CD8-positive, alpha-beta memory T cell (primary cell): ENCODE data around the gene GMPPA. TPM values are rescaled to one million over a fixed set of nuclear protein-coding genes. Genes with fewer than 3 reads are reported as not detected.

Experiments used
- CTCF ChIA-PET: fragments of 350-600 bp; sonication (Branson Sonifier 250); formaldehyde crosslinking; loops from one replicate; lab custom pipeline; 2021; ENCODE audit warnings: antibody characterized with exemption; lab: Charles Lee
- POLR2A ChIA-PET: fragments of 350-600 bp; sonication (Branson Sonifier 250); formaldehyde crosslinking; loops from one replicate; lab custom pipeline; 2021; ENCODE audit warnings: antibody characterized with exemption; lab: Charles Lee
- DNase-seq, 5 donors: peaks; one replicate each; pipeline versions ENCODE4 v3.0.0 to v3.0.0-alpha.2; 2020 to 2022; ENCODE audit warnings: mixed read lengths in 1 of 5
- H3K27ac ChIP-seq: one replicate; pipeline ENCODE4 v1.7.0; 2013; ENCODE audit warnings: low read depth, mild to moderate bottlenecking, low read length, moderate library complexity
- H3K27me3 ChIP-seq: 2 replicates; pipeline ENCODE4 v1.7.0; 2013; ENCODE audit warnings: low read length, mild to moderate bottlenecking; ENCODE audit not compliant: insufficient read depth, poor library complexity, severe bottlenecking
- H3K36me3 ChIP-seq: 2 replicates; pipeline ENCODE4 v1.7.0; 2013; ENCODE audit warnings: mild to moderate bottlenecking, low read length, moderate library complexity; ENCODE audit not compliant: insufficient read depth
- H3K4me1 ChIP-seq: 2 replicates; pipeline ENCODE4 v1.7.0; 2013; ENCODE audit warnings: mild to moderate bottlenecking, low read length, moderate library complexity; ENCODE audit not compliant: insufficient read depth
- H3K4me3 ChIP-seq: 2 replicates; pipeline ENCODE4 v1.7.0; 2013; ENCODE audit warnings: mild to moderate bottlenecking, low read length
- H3K9me3 ChIP-seq: 2 replicates; pipeline ENCODE4 v1.7.0; 2013; ENCODE audit warnings: mild to moderate bottlenecking, low read length
- H3K27ac Mint-ChIP-seq, 8 donors: one replicate each; pipeline ENCODE4 v1.8.0; 2020 to 2021; ENCODE audit warnings: mixed read lengths in 8 of 8, mild to moderate bottlenecking in 6 of 8, inconsistent platforms in 3 of 8, moderate library complexity in 3 of 8
- H3K27me3 Mint-ChIP-seq, 2 donors: one replicate each; pipeline ENCODE4 v1.8.0; 2020 to 2021; ENCODE audit warnings: mixed read lengths in 2 of 2, mild to moderate bottlenecking in 1 of 2, moderate library complexity in 1 of 2
- H3K36me3 Mint-ChIP-seq, 3 donors: one replicate each; pipeline ENCODE4 v1.8.0; 2020 to 2021; ENCODE audit warnings: mixed read lengths in 3 of 3, inconsistent platforms in 1 of 3, mild to moderate bottlenecking in 1 of 3
- H3K4me1 Mint-ChIP-seq, 3 donors: one replicate each; pipeline ENCODE4 v1.8.0; 2020 to 2021; ENCODE audit warnings: mixed read lengths in 3 of 3, inconsistent platforms in 1 of 3, mild to moderate bottlenecking in 1 of 3
- H3K4me3 Mint-ChIP-seq, 7 donors: one replicate each; pipeline ENCODE4 v1.8.0; 2020 to 2021; ENCODE audit warnings: mixed read lengths in 7 of 7, mild to moderate bottlenecking in 6 of 7, moderate library complexity in 4 of 7, inconsistent platforms in 2 of 7
- H3K9me3 Mint-ChIP-seq, 5 donors: one replicate each; pipeline ENCODE4 v1.8.0; 2020 to 2022; ENCODE audit warnings: mixed read lengths in 5 of 5, mild to moderate bottlenecking in 3 of 5, moderate library complexity in 2 of 5, inconsistent platforms in 1 of 5
- polyA plus RNA-seq: library from polyadenylated mRNA; unstranded; fragments of 300-500 nt; fragmentation: Illumina TruSeq; gene quantifications from one replicate; pipeline ENCODE4 v1.2.3, GENCODE V29; 2021
- total RNA-seq, 2 experiments: library from RNA; stranded (reverse); gene quantifications; one replicate each; pipeline ENCODE4 v1.2.3, GENCODE V29; 2021

GMPPA gene
- total and polyA plus RNA-seq, 3 experiments from 2014 or later: 32.5 to 37.1 (median 36.9) TPM

GRCh38 chr2:219530048-219530963 is 31.6 kb downstream of the GMPPA start:
- POLR2A ChIA-PET: interaction anchor here (0.6 kb wide), 1 partner anchor 11 kb away, joined by 3 read pairs; no protein-coding TSS in a partner anchor
- CTCF ChIA-PET: interaction anchor here (0.6 to 7.4 kb wide), 45 partner anchors 10 to 548 kb away, joined by 3 to 102 read pairs (median 4); partner anchors contain the start of genes ASIC4, CHPF, DNAJB2 and DNPEP

GRCh38 chr2:219531639-219532377 is 33.1 kb downstream of the GMPPA start:
- Mint-ChIP-seq H3K9me3 (no peaks in the 10 kb centered on the region), H3K4me3 (no peak overlapping the region), H3K4me1 (peaks cover 0 to 4% (median 0%) of the 10 kb centered on the region in 3 donors), H3K27ac (peak overlapping the region in 1 of 8 donors; percentile 69), H3K36me3 (no peaks in the 10 kb centered on the region), H3K27me3 (peaks cover 20 to 62% of the 10 kb centered on the region in 2 donors)
- peaks cover 16% of the 10 kb centered on the region for H3K27me3 ChIP-seq
- H3K4me3 ChIP-seq: no peak overlapping the region
- no peak overlapping the region for H3K27ac ChIP-seq
- H3K4me1 ChIP-seq: peaks cover 4% of the 10 kb centered on the region
- POLR2A ChIA-PET: no interaction called here
- CTCF ChIA-PET: interaction anchor here (0.8 to 7.4 kb wide), 14 partner anchors 10 to 550 kb away, joined by 3 to 102 read pairs (median 4); partner anchors contain the start of genes CHPF, GMPPA, STK11IP and TMEM198
- H3K36me3 ChIP-seq: no peaks in the 10 kb centered on the region
- DNase-seq: no peak
- no peaks in the 10 kb centered on the region for H3K9me3 ChIP-seq

More at GRCh38 chr2:219530048-219530963, 31.6 kb downstream of the GMPPA start:
- H3K4me1 ChIP-seq: peaks cover 4% of the 10 kb centered on the region
- Mint-ChIP-seq H3K4me1 (peaks cover 0 to 4% (median 0%) of the 10 kb centered on the region in 3 donors), H3K27me3 (peaks cover 25 to 73% of the 10 kb centered on the region in 2 donors), H3K4me3 (no peak overlapping the region), H3K9me3 (no peaks in the 10 kb centered on the region), H3K36me3 (no peaks in the 10 kb centered on the region), H3K27ac (peak overlapping the region in 1 of 8 donors; percentile 45)
- no peak overlapping the region for H3K27ac ChIP-seq
- H3K4me3 ChIP-seq: no peak overlapping the region
- no peaks in the 10 kb centered on the region for H3K9me3 ChIP-seq
- no peaks in the 10 kb centered on the region for H3K36me3 ChIP-seq
- peaks cover 23% of the 10 kb centered on the region for H3K27me3 ChIP-seq
- DNase-seq: peak; percentile 75 to 87 (median 77)

GRCh38 chr2:219532378-219532649 is 33.6 kb downstream of the GMPPA start:
- Mint-ChIP-seq H3K4me3 (no peak overlapping the region), H3K36me3 (no peaks in the 10 kb centered on the region), H3K27ac (no peak overlapping the region), H3K27me3 (peaks cover 20 to 57% of the 10 kb centered on the region in 2 donors), H3K9me3 (no peaks in the 10 kb centered on the region), H3K4me1 (peaks cover 0 to 4% (median 0%) of the 10 kb centered on the region in 3 donors)
- peaks cover 4% of the 10 kb centered on the region for H3K4me1 ChIP-seq
- ChIA-PET CTCF (interaction anchor here (0.8 to 7.4 kb wide), 7 partner anchors 9 to 130 kb away, joined by 3 to 102 read pairs (median 4); partner anchors contain the start of genes CHPF, GMPPA and TMEM198), POLR2A (no interaction called here)
- DNase-seq: no peak
- H3K4me3 ChIP-seq: no peak overlapping the region
- no peaks in the 10 kb centered on the region for H3K9me3 ChIP-seq
- peaks cover 16% of the 10 kb centered on the region for H3K27me3 ChIP-seq
- H3K36me3 ChIP-seq: no peaks in the 10 kb centered on the region
- no peak overlapping the region for H3K27ac ChIP-seq

GRCh38 chr2:219533930-219534661 is 35.4 kb downstream of the GMPPA start:
- peaks cover 0 to 3% (median 0%) of the 10 kb centered on the region in 3 donors for H3K36me3 Mint-ChIP-seq
- no peaks in the 10 kb centered on the region for H3K9me3 Mint-ChIP-seq
- ChIA-PET POLR2A (interaction anchor here (0.5 kb wide), 1 partner anchor 142 kb away, joined by 3 read pairs; no protein-coding TSS in a partner anchor), CTCF (interaction anchor here (0.7 to 6.0 kb wide), 2 partner anchors 7 to 58 kb away, joined by 3 to 44 read pairs; partner anchors contain the start of genes CHPF and TMEM198)
- H3K4me1 Mint-ChIP-seq: peaks cover 0 to 4% (median 0%) of the 10 kb centered on the region in 3 donors
- H3K27me3 Mint-ChIP-seq: peaks cover 9 to 42% of the 10 kb centered on the region in 2 donors
- no peaks in the 10 kb centered on the region for H3K36me3 ChIP-seq
- H3K27ac Mint-ChIP-seq: peak overlapping the region in 1 of 8 donors; percentile 75
- H3K27me3 ChIP-seq: peaks cover 16% of the 10 kb centered on the region
- H3K4me3 ChIP-seq: no peak overlapping the region
- H3K27ac ChIP-seq: no peak overlapping the region
- H3K4me3 Mint-ChIP-seq: peak overlapping the region in 1 of 7 donors; percentile 51
- DNase-seq: no peak
- H3K9me3 ChIP-seq: no peaks in the 10 kb centered on the region
- peaks cover 4% of the 10 kb centered on the region for H3K4me1 ChIP-seq

- no peaks in the 10 kb centered on the region for H3K27me3 ChIP-seq
- no peaks in the 10 kb centered on the region for H3K36me3 ChIP-seq
- no peak overlapping the region for H3K4me3 Mint-ChIP-seq
- H3K27me3 Mint-ChIP-seq: peaks cover 0 to 19% of the 10 kb centered on the region in 2 donors
- peaks cover 3% of the 10 kb centered on the region for H3K4me1 ChIP-seq
- no peak overlapping the region for H3K4me3 ChIP-seq
- ChIA-PET POLR2A (no interaction called here), CTCF (interaction anchor here (2.1 kb wide), 1 partner anchor 41 kb away, joined by 8 read pairs; a partner anchor contains a TSS)
- no peaks in the 10 kb centered on the region for H3K9me3 ChIP-seq
- H3K36me3 Mint-ChIP-seq: peaks cover 0 to 12% (median under 1%) of the 10 kb centered on the region in 3 donors
- H3K9me3 Mint-ChIP-seq: no peaks in the 10 kb centered on the region
- no peak for DNase-seq
- H3K4me1 Mint-ChIP-seq: peaks cover 4 to 5% (median 4%) of the 10 kb centered on the region in 3 donors
- no peak overlapping the region for H3K27ac Mint-ChIP-seq
- H3K27ac ChIP-seq: no peak overlapping the region
Observed at GRCh38 chr2:219536425-219536824, 37.7 kb downstream of the GMPPA start.

GRCh38 chr2:219536967-219537366 is 38.3 kb downstream of the GMPPA start:
- H3K4me1 ChIP-seq: peaks cover 8% of the 10 kb centered on the region
- peaks cover 1 to 15% of the 10 kb centered on the region in 2 donors for H3K27me3 Mint-ChIP-seq
- ChIA-PET POLR2A (no interaction called here), CTCF (interaction anchor here (2.1 kb wide), 1 partner anchor 41 kb away, joined by 8 read pairs; a partner anchor contains a TSS)
- H3K27ac ChIP-seq: no peak overlapping the region
- H3K27ac Mint-ChIP-seq: peak overlapping the region in 1 of 8 donors; percentile 32
- H3K4me3 Mint-ChIP-seq: no peak overlapping the region
- no peaks in the 10 kb centered on the region for H3K9me3 ChIP-seq
- no peaks in the 10 kb centered on the region for H3K27me3 ChIP-seq
- H3K36me3 ChIP-seq: no peaks in the 10 kb centered on the region
- no peak overlapping the region for H3K4me3 ChIP-seq
- no peak for DNase-seq
- H3K4me1 Mint-ChIP-seq: peaks cover 5 to 10% (median 7%) of the 10 kb centered on the region in 3 donors
- no peaks in the 10 kb centered on the region for H3K9me3 Mint-ChIP-seq
- peaks cover 0 to 12% (median 2%) of the 10 kb centered on the region in 3 donors for H3K36me3 Mint-ChIP-seq
